ENCODE data around the gene SEC61G. TPM values are rescaled to one million over a fixed set of nuclear protein-coding genes. Genes with fewer than 3 reads are reported as not detected.

Gene SEC61G
- polyA plus RNA-seq, 2 of the 4 experiments (the other 2 are of a cell fraction), result 356 to 421 TPM

- TF ChIP-seq REST (IDR thresholded peaks at IDR 0.05) (no peak), NPAS2 (CRISPR knock-in tag; IDR thresholded peaks at IDR 0.05; ENCODE audit: borderline replicate concordance) (no peak), SMC3 (IDR thresholded peaks at IDR 0.05) (no peak)
Observed at GRCh38 chr7:54722502-54722901, 36.5 kb downstream of the SEC61G start (continued).

- ATAC-seq, result peak; percentile 68 to 74; a peak in 5 of 6 replicates
- 19% methylated on average over 9 of the region's 9 CpGs for WGBS (ENCODE audit: missing lambda C conversion rate)
- Histone ChIP-seq H3K9me3 (no peaks in the 10 kb centered on the region), H3K4me2 (no peak overlapping the region), H3K4me1 (no peaks in the 10 kb centered on the region), H3K4me3 (no peak overlapping the region), H3K27ac (no peak overlapping the region)
- POLR2A ChIA-PET, result no interaction called here
- no peak for FAIRE-seq
- peak in 1 of 2 experiments; percentile 6 for DNase-seq (ENCODE audit: low read depth in 1 of 2, low spot score in 1 of 2)
- no peak for TF ChIP-seq HDAC2 (IDR thresholded peaks at IDR 0.05)
- TF ChIP-seq ZSCAN20 (CRISPR knock-in tag; IDR thresholded peaks at IDR 0.05), result no peak
- no peak for TF ChIP-seq BHLHE40 (IDR thresholded peaks at IDR 0.05; ENCODE audit: low read depth, low read length)
- CTCF ChIA-PET, result no interaction called here
Observed at GRCh38 chr7:54722026-54722425, 37.0 kb downstream of the SEC61G start.

GRCh38 chr7:54719974-54720373, 39.0 kb downstream of the SEC61G start:
- FAIRE-seq (no peak), DNase-seq (ENCODE audit: low read depth in 1 of 2, low spot score in 1 of 2) (no peak), ATAC-seq (no peak)
- no peaks in the 10 kb centered on the region for H3K9me3 ChIP-seq
- no peak overlapping the region for H3K4me3 ChIP-seq
- H3K4me1 ChIP-seq, result no peaks in the 10 kb centered on the region
- no peak for TF ChIP-seq HOXB13 (CRISPR knock-in tag; IDR thresholded peaks at IDR 0.05; ENCODE audit: low read depth)
- no peak for TF ChIP-seq FOSL2 (IDR thresholded peaks at IDR 0.05)
- TF ChIP-seq FOSL2 (CRISPR knock-in tag; IDR thresholded peaks at IDR 0.05), result no peak
- no peak for TF ChIP-seq RFX5 (IDR thresholded peaks at IDR 0.05)
- no peak for TF ChIP-seq USF2 (IDR thresholded peaks at IDR 0.05)
- no peak for TF ChIP-seq HMGXB4 (CRISPR knock-in tag; IDR thresholded peaks at IDR 0.05; ENCODE audit: borderline replicate concordance)
- TF ChIP-seq E2F6 (IDR thresholded peaks at IDR 0.05; ENCODE audit: borderline replicate concordance, low read depth), result no peak
- no peak for TF ChIP-seq HOXA7 (CRISPR knock-in tag; IDR thresholded peaks at IDR 0.05)
- TF ChIP-seq FOSB (CRISPR knock-in tag; IDR thresholded peaks at IDR 0.05), result no peak
- TF ChIP-seq REST (IDR thresholded peaks at IDR 0.05), result no peak
- no peak for TF ChIP-seq NFE2L2 (conservative IDR thresholded peaks at IDR 0.05; ENCODE audit: low read length)
- H3K4me2 ChIP-seq, result no peak overlapping the region
- ChIA-PET CTCF (no interaction called here), POLR2A (no interaction called here)
- no peak overlapping the region for H3K27ac ChIP-seq
- WGBS (ENCODE audit: missing lambda C conversion rate), result 53% methylated on average over 4 of the region's 4 CpGs
